ENCODE data around the gene SEPTIN5.
"Not testable (repeated sequence)": the region's sequence is repeated elsewhere in the genome, so short reads cannot be mapped to it uniquely, and the experiment has no call there.

The SEPTIN5 gene

GRCh38 chr22:19680911-19681862, 33.1 kb upstream of the SEPTIN5 start:
- DNase-seq, result no peak

GRCh38 chr22:19681863-19682245, 32.4 kb upstream of the SEPTIN5 start:
- DNase-seq, result no peak

GRCh38 chr22:19686946-19687345, 27.4 kb upstream of the SEPTIN5 start:
- no peak for DNase-seq

- DNase-seq, result no peak
Measured at GRCh38 chr22:19687561-19688300, 26.6 kb upstream of the SEPTIN5 start.

- no peak for DNase-seq
Measured at GRCh38 chr22:19688301-19689290, 25.7 kb upstream of the SEPTIN5 start.

GRCh38 chr22:19689408-19689807, 24.9 kb upstream of the SEPTIN5 start:
- DNase-seq, result no peak

GRCh38 chr22:19691007-19691720, 23.1 kb upstream of the SEPTIN5 start:
- DNase-seq, result no peak

GRCh38 chr22:19691721-19692341, 22.5 kb upstream of the SEPTIN5 start:
- peak; percentile 93 for DNase-seq

GRCh38 chr22:19693581-19693980, 20.7 kb upstream of the SEPTIN5 start:
- no peak for DNase-seq

- DNase-seq, result peak; percentile 84
Measured at GRCh38 chr22:19693981-19694670, 20.2 kb upstream of the SEPTIN5 start.

- DNase-seq, result no peak
Measured at GRCh38 chr22:19694696-19695095, 19.6 kb upstream of the SEPTIN5 start.

- no peak for DNase-seq
Measured at GRCh38 chr22:19696504-19697276, 17.6 kb upstream of the SEPTIN5 start.

GRCh38 chr22:19697871-19698270, 16.4 kb upstream of the SEPTIN5 start:
- DNase-seq, result not testable (repeated sequence)

- no peak for DNase-seq
Measured at GRCh38 chr22:19700790-19701419, 13.4 kb upstream of the SEPTIN5 start.

GRCh38 chr22:19701420-19702145, 12.7 kb upstream of the SEPTIN5 start:
- DNase-seq, result no peak

- no peak for DNase-seq
Measured at GRCh38 chr22:19703869-19704268, 10.4 kb upstream of the SEPTIN5 start.

- DNase-seq, result peak; percentile 49
Measured at GRCh38 chr22:19704355-19705015, 9.8 kb upstream of the SEPTIN5 start.
